Activated CD4-positive, CD25-positive, alpha-beta regulatory T cell (primary cell): Measurements from ENCODE around the gene GLRA2.

Experiments used
- DNase-seq, 4 experiments: peaks; one replicate each; lab custom pipeline; 2025; lab: John Stamatoyannopoulos, UW

Gene GLRA2

DNA sequence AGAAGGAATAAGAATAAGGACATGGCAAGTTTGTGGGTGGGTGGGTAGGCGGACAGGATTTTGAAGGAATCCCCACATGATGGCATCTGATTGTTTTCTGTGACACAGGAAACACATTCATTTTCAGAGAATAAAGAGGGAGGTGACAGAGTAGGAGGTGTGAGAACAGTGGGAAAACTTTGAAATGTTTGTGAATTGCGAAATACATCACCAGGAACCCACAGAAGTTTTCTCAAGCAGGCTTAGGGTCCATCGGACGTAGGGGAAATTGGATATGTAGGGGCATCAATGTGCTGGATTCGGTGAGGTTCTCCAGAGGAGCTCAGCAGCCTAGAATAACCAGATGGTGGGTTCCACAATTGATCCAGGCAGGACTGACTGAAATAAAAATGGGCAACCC, 171.6 kb downstream of the GLRA2 start:
- DNase-seq, result no peak

DNA sequence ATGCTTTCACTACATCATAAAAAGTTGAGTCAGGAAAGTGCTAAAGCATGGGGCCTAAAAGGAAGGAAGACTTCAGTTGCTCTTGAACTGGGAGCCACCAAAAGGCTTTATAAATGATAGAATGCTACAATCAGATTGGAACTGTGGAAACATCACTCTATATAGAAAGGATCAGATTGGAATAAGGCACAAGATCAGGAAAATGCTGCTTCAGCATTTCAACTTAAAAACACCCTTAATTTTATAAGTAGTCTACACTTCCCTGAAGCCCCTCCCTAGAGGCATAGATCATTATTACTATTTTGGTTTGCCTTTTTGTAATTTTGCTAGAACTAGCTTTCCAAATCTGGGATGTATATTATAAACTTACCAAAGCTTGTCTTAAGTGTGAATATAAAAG, 172.8 kb downstream of the GLRA2 start:
- DNase-seq, result no peak

DNA sequence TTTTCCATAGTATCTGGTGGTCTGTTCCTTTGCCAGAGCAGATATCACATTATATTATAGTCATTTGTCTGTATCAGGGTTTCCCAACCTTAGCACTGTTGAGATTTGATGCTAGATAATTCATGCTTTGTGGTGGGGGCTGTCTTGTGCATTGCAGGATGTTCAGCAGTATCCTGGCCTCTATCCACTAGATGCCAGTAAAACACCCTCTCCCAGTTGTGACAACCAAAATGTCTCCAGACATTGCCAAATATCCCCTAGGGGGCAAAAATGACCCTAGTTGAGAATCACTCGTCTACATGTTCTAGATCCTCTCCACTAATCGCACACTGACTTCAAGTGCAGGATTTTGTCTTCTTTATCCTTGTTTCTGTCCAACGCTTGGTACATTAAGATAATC, 182.8 kb downstream of the GLRA2 start:
- DNase-seq, result no peak

DNA sequence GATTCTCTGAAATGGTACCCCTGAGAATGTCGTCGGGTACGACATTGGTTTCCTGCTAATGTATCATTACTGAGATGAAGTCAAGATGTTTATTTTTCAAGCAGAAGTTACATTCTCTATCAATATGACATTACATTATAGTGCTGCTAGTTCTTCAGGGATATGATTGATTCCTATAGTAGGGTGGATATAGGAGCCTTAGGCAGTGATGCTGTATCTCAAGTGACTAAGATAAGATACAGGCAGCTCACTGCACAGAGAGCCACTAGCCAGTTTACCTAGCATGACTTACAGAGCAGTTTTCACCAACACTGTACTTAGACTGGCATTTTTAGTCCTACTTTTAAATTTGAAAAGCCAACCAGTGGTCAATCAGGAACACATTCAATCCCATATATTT, 188.6 kb downstream of the GLRA2 start:
- no peak for DNase-seq

DNA sequence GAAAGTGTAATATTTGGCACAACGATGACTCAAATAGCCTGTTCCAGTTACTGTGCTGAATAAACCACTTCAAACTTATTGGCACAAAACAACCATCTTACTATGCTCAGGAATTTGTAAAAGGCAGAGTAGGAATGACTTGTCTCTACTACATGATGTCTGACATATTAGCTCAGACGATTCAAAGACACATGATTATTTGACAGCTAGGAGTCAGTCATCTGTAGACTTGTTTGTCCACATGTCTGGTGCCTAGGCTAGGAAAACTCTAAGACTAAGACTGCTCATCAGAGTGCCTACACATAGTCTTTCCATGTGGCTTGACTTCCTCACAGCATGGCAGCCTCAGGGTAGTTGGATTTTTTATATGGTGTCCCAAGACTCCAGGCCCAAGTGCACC, 189.1 kb downstream of the GLRA2 start:
- DNase-seq, result no peak

DNA sequence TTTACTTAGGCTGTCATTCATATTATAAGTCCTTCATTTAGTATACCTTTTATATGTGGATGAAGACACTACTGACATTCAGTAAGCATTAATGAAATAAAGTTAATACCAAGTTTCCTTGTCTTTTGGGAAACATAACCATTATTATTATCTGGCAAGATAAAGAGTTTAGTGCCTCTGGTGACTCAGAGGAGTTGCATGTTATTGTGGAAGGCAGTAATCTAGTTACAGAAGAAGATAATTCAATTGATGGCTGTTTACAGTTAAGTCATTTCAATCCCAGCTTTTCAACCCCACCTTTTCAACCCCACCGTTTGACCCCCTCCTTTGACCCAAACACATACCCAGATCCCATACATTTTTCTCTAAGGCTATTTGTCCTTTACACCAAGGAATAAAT, 199.7 kb downstream of the GLRA2 start:
- DNase-seq, result no peak

DNA sequence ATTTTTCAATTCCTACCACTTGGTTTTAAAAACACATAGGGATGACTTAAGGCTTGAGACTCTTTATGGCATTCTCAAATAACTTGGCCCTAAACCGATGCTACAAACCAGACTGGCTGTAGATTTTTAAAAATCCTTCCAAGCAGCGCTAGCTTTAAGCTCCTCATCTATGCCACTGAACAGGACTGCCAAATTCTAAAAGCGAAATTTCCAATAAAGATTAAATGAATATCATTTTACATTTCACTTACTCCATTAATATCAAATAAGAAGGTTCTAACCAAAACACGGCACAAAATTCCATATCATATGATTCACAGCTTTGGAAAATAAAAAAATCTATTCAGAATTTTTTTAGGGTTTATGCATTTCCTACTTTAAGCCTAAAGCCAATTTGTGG, 209.3 kb downstream of the GLRA2 start:
- no peak for DNase-seq

DNA sequence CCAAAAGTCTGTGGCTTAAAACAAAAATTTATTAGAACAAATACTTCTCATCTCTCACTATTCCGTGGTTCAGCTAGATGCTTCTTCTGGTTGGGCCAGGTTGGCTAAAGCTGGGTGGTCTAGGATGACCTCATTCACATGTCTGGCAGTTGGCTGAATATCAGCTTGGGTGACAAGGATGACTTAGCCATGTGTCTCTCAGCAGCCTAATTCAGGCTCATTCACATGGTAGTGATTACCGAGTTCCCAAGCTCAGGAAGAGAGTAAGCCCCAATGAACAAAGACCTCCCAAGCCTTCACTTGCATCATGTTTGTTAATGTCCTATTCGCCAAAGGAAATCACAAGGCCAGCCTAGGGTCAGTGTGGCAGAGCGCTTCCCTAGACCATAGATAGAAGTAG, 224.1 kb downstream of the GLRA2 start:
- no peak for DNase-seq

DNA sequence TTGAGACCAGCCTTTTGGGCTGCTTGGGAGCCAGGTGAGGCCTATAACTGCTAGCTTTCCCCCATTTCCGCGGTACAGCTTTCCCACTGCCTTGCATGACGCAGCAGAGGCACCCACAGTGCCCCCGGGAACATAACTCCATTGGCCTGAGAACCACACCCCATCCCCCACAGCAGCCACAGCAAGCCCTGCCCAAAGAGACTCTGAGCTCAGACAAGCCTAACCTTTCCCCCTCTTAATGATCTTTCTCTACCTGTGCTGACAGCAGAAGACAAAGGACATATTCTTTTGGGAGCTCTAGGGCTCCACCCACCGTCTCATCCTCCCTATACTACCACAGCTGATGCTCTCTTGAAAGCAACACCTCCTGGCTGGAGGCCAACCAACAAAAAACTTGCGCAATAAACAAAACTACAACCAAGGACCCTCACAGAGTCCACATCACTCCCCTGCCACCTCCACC, 228.7 kb downstream of the GLRA2 start:
- no peak for DNase-seq

DNA sequence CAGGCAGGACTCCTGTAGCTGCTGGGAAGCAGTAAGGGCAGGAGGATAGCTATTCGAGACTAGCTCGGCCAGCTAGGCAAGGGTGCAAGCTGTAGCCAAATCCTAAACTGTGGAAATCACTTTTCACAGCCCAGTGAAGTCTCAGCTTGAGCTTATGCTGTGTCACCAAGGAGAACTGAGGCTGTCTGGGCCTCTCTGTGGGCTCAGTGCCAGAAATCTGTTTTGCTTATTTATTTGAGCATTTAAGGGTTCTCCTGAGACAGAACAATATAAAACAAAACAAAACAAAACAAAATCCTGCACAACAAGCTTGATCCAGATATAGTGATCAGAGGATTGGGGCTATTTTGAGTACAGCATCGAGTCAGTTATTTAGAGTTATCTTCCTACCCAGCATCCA, 246.1 kb downstream of the GLRA2 start:
- DNase-seq, result no peak

DNA sequence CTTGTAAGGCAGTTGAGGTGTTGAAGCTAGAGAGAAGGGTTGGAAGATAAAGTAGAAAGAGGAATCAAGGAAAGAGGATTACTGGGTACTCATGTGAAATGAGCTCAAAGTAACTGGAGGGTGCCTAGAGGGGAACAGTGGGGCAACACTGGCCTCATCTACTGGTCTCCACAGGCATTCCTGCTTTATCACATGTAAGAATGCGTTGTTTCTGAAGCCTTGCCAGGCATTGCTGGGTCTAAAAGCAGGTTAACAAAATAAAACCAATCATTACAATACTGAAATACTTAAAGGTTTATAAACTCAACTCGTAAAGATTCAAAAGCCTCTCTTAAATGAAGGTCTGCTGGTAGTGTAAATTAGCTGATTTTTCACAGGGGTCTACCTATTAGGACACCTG, 247.6 kb downstream of the GLRA2 start:
- DNase-seq, result no peak

DNA sequence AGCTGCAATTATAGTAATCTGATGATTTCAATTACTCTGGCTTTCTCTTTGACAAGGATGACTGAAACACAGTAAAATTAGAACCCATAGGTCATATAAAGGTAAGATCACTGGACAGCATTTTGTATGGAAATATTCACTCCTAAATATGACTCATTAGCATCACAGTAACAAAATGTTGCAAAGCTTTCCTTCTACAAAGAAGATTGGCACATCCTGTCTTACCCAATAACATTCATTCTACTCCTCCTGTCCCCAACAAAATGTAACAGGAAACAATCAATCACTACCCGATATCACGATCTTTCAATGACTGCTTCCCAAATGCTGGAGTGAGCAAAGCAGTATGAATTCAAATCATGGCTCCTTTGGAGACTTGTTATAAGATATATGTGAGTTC, 248.2 kb downstream of the GLRA2 start:
- no peak for DNase-seq

DNA sequence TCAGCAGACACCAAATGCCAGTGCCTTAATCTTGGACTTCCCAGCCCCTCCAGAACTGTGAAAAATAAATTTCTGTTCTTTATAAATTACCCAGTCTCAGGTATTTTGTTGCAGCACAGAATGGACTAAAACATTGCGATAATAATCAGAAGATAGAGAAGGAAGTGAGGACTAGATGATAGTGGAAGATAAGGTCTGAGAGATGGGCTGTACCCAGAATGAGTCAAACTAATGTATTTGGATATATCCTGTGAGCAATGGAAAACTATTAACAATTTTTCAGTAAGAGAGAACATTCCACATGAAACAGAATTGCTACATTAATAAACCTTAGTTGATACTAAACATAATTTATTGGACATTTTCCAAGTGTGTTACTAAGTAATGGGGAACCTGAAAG, 250.2 kb downstream of the GLRA2 start:
- no peak for DNase-seq
